ENCODE results near the gene ALDH3B1. TPM values are rescaled to one million over a fixed set of nuclear protein-coding genes. Genes with fewer than 3 reads are reported as not detected.

ALDH3B1 gene
- total RNA-seq, 1 donor from 2014 or later: 0.35 TPM

DNA sequence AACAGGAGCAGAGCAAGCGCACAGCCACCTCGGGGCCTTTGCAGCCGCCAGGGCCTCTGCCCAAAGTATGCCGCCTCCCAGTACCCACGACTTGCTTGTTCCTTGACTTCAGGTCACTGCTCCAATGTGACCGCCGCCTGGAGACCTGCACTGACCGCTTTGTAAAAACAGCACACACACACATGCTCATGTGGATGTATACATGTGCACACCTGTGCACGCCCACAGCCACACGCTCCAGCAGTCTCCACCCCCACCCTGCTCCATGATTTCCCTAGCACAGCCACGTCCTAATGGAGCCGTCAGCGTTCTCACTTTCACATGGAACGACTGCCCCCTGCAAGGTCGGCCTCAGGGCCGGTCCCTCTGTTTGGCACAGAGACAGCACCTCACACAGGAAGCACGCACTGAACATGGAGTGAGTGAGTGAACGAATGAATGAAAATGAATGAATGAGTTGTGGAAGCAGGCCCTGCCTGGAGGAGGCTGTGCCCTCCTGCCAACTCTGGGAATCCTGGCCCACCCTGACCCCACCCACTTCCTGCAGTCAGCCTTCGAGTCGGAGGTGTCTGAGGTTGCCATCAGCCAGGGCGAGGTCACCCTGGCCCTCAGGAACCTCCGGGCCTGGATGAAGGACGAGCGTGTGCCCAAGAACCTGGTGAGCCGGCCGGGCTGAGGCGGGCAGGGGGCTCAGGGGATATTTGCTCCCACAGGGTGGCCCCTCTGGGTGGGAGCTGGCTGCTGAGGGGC lies 8.0 kb downstream of the ALDH3B1 start:
- DNase-seq (ENCODE audit: low read depth, low spot score): no peak
- Mint-ChIP-seq H3K4me3 (peak overlapping the region; percentile 69), H3K36me3 (ENCODE audit: low read depth) (no peaks in the 10 kb centered on the region), H3K27me3 (ENCODE audit: low read depth) (no peaks in the 10 kb centered on the region), H3K9me3 (no peaks in the 10 kb centered on the region), H3K4me1 (peaks cover 38% of the 10 kb centered on the region), H3K27ac (ENCODE audit: unreplicated experiment) (peak overlapping the region; percentile 96)
- no peak for TF ChIP-seq CTCF (conservative IDR thresholded peaks at IDR 0.05)

DNA sequence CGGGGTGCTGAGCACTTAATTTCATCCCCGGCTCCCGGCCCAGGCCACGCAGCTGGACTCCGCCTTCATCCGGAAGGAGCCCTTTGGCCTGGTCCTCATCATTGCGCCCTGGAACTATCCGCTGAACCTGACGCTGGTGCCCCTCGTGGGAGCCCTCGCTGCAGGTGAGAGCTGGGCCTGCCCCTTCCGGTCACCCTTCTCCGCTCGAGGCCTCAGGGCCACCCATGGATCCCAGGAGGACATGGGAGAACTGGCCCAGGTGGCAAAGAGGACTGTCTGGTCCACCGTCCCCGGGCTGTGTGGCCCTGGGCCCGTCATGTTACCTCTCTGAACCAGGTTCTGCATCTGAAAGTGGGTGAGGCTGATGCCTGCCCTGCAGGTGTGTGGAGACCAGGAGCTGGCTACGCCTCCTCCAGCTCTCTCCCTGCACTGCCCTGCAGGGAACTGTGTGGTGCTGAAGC lies 8.6 kb downstream of the ALDH3B1 start:
- no peak for DNase-seq (ENCODE audit: low read depth, low spot score)
- H3K27ac Mint-ChIP-seq (ENCODE audit: unreplicated experiment): no peak overlapping the region
- no peaks in the 10 kb centered on the region for H3K9me3 Mint-ChIP-seq
- no peaks in the 10 kb centered on the region for H3K27me3 Mint-ChIP-seq (ENCODE audit: low read depth)
- no peak for TF ChIP-seq CTCF (conservative IDR thresholded peaks at IDR 0.05)
- H3K4me3 Mint-ChIP-seq: no peak overlapping the region
- H3K36me3 Mint-ChIP-seq (ENCODE audit: low read depth): no peaks in the 10 kb centered on the region
- peaks cover 34% of the 10 kb centered on the region for H3K4me1 Mint-ChIP-seq

DNA sequence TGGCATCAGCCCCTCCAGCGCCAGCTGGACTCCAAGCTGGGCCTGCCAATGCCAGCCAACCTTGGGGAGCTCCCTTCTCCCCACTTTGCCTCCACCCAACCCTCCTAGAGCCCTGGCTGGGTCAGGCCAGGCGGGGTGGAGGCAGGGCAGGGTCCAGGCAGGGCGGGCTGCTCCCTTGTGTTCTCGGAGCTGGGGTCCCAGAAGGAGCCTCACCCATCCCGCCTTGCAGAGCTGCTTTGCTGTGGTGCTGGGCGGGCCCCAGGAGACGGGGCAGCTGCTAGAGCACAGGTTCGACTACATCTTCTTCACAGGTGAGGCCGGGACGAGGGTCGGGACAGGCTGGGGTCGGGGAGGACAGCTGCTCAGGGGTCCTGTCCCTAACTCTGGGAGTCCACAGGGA lies 9.4 kb downstream of the ALDH3B1 start:
- DNase-seq (ENCODE audit: low read depth, low spot score): no peak
- Mint-ChIP-seq H3K36me3 (ENCODE audit: low read depth) (peaks cover 2% of the 10 kb centered on the region), H3K9me3 (no peaks in the 10 kb centered on the region), H3K4me3 (no peak overlapping the region), H3K27me3 (ENCODE audit: low read depth) (no peaks in the 10 kb centered on the region), H3K27ac (ENCODE audit: unreplicated experiment) (peak overlapping the region; percentile 35), H3K4me1 (peaks cover 28% of the 10 kb centered on the region)
- TF ChIP-seq CTCF (conservative IDR thresholded peaks at IDR 0.05): no peak

DNA sequence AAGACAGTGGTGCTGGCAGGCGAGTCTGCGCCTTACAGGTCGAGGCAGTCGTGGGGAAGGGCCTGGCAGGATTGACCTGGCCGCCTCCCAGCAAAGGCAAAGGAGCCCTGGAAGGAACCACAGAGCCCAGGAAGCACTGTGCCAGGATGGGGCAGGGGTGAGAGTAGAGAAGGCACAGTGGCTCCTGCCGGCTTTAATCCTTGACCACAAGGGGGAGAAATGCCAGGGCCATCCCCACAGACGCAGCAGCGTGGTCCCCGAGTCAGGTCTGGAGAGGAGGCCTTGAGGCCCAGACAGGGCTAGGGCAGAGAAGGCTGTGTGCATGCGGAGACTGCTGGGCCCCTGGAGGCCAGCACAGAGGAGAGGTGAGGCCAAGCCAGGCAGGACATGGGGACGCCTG lies 10.4 kb downstream of the ALDH3B1 start:
- Mint-ChIP-seq H3K4me1 (peaks cover 26% of the 10 kb centered on the region), H3K27me3 (ENCODE audit: low read depth) (no peaks in the 10 kb centered on the region), H3K4me3 (peak overlapping the region; percentile 7), H3K27ac (ENCODE audit: unreplicated experiment) (no peak overlapping the region), H3K36me3 (ENCODE audit: low read depth) (peaks cover 9% of the 10 kb centered on the region), H3K9me3 (peaks cover 5% of the 10 kb centered on the region)
- TF ChIP-seq CTCF (conservative IDR thresholded peaks at IDR 0.05): peak; percentile 46
- DNase-seq (ENCODE audit: low read depth, low spot score): no peak

DNA sequence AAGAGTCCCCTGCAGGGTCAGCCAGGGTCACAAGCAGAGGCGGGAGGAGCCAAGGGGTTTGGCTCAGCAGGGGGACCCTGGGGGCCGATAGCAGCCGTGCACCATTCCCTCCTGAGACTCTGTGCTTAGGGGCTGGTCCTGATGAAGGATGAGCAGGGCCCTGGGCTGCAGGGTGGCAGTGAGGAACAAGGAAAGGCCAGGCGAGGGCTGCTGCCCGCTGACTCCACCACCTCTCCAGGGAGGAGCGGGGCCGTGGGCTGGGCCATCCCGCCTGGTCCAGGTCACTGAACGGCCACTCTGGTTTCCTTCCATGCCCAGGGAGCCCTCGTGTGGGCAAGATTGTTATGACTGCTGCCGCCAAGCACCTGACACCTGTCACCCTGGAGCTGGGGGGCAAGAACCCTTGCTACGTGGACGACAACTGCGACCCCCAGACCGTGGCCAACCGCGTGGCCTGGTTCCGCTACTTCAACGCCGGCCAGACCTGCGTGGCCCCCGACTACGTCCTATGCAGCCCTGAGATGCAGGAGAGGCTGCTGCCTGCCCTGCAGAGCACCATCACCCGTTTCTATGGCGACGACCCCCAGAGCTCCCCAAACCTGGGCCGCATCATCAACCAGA lies 11.2 kb downstream of the ALDH3B1 start:
- H3K4me3 Mint-ChIP-seq: no peak overlapping the region
- peak; percentile 32 for TF ChIP-seq CTCF (conservative IDR thresholded peaks at IDR 0.05)
- peaks cover 26% of the 10 kb centered on the region for H3K4me1 Mint-ChIP-seq
- peaks cover 5% of the 10 kb centered on the region for H3K9me3 Mint-ChIP-seq
- peaks cover 9% of the 10 kb centered on the region for H3K36me3 Mint-ChIP-seq (ENCODE audit: low read depth)
- no peak overlapping the region for H3K27ac Mint-ChIP-seq (ENCODE audit: unreplicated experiment)
- H3K27me3 Mint-ChIP-seq (ENCODE audit: low read depth): no peaks in the 10 kb centered on the region
- no peak for DNase-seq (ENCODE audit: low read depth, low spot score)
